ENCODE data around the gene WDR86.

Gene WDR86, protein sequence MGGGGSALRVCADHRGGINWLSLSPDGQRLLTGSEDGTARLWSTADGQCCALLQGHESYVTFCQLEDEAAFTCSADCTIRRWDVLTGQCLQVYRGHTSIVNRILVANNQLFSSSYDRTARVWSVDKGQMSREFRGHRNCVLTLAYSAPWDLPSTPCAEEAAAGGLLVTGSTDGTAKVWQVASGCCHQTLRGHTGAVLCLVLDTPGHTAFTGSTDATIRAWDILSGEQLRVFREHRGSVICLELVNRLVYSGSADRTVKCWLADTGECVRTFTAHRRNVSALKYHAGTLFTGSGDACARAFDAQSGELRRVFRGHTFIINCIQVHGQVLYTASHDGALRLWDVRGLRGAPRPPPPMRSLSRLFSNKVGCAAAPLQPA

DNA sequence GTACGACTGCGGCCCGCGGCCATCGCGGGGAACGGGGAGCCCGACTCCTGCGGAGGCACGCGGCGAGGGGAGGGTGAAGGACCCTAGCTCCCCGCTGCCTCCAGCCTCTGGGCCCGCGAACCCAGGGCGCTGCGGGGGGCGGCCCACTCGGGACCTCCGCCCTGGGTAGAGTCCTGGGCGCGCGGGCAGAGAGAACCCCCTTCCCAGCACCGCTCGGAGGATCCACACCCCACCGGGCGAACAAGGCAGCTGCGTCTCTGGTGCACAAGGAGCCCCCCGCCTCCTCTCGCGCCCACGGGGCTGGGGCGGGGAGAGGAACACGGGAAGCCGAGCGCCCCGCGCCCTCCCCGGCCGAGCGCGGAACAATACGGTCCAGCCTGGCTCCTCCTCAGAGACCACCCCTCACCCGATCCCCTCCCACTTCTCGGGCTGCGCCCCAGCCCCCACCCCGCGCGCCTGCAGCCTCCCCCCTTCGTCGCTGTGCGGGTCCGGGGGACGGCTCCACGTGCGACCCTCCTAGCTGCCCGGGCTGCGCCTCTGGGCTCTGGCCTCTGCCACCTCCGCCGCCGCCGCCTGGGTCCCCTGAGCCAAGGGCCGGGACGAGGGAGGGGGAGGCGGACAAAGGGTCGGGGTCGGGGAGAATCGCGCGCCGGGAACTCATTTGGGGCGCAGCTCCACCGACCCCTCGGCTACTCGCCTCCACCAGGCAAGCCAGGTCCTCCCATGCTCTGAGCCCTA is at the start of gene WDR86:
WDR86 (minus strand) TSS at position 372 of the 738 bp plus-strand sequence. CDS start 449 bp downstream, outside the sequence.
- no peak for DNase-seq

DNA sequence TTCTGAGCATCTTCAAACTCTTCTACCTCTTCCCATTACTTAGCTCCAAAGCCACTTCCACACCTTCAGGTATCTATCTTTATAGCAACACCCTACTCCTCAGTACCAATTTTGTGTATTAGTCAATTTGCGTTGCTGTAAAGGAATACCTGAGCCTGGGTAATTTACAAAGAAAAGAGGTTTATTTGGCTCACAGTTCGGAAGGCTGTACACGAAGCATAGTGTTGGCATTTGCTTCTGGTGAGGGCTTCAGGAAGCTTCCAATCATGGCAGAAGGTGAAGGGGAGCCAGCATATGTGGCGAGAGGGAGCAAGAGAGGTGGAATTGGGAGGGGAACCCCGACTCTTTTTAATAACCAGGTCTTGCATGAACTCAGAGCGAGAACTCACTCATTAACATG is 47.7 kb upstream of the WDR86 start:
- DNase-seq: no peak

DNA sequence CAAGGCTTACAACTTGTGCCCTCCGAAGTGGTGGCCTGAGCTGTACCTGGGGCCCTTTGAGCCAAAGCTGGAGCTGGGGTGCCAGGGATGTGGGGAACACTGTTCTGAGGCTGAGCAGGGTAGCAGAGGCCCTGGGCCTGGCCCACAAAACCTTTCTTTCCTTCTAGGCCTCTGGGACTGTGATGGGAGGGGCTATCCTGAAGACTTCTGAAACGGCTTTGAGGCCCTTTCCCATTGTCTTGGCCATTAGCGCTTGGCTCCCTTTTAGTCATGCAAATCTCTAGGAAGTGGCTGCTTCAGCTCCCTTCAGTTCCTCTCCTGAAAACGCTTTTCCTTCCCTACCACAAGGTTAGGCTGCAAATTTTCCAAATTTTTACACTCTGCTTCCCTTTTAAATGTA is 46.9 kb upstream of the WDR86 start:
- DNase-seq: no peak

DNA sequence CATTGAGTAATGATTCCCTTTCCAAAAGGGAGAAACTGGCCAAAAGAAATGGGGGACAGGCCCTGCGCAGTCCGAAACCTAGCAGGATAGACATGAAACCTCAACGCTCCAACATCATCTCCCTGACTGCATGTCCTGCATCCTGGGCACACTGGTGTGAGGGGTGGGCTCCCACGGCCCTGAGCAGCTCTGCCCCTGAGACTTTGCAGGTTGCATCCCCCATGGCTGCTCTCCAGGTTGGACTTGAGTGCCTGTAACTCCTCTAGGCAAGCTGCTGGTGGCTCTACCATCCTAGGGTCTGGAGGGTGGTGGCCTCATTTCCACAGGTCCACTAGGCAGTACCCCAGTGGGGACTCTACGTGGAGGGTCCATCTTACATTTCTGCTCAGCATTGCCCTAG is 46.4 kb upstream of the WDR86 start:
- no peak for DNase-seq

DNA sequence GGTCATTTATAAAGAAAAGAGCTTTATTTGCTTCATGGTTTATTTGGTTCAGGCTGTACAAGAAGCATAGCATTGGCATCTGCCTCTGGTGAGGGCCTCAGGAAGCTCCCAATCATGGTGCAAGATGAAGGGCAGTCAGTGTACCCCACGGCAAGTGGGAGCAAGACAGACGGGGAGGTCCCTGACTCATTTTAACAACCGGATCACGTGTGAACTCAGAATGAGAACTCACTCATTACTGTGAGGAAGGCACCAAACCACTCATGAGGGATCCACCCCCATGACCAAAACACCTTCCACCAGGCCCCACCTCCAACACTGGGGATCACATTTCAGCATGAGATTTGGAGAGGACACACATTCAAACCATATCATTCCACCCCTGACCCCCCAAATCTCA is 45.9 kb upstream of the WDR86 start:
- no peak for DNase-seq

DNA sequence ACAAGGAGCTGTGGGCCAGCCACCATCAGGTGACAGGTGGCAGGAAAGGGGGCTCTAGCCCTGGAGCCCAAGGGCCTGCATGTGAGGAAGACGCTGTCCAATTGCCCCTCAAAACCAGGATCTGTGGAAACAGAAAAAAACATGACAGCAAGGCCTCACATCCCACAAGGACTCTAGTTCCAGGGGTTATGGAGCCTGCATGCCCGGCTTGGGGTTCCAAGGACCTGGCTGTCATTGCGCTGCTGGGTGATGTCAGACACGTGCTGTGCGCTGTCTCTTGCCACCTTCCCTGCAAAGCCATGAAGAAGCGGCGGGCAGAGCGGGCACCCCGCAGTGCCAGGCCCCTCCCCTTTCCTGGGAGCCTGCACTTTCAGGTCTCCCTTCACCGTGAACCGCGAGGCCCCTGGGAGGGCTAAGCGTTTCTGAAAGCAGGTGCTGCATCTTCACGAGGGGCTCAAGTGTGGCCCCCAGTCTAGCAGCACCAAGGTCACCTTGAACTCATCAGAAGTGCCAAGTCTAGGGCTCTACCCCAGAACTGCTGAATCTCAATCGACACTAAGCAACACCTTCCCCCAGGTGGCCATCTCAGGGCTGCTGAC is 45.2 kb upstream of the WDR86 start:
- no peak for DNase-seq

DNA sequence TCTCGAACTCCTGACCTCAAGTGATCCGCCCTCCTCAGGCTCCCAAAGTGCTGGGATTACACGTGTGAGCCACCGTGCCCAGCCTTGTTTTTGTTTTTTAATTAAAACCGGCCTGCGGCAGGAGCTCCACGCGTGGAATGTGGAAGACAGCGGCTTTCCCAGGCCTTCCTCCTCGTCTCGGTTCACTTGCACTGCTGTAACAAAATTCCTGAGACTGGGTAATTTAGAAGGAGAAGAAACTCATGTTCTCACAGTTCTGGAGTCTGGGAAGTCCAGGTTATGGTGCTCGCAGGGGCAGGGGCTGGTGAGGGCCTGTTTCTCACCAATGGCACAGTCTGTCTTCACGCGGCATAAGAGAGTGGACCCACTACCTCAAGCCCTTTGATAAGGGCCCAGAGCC is 44.5 kb upstream of the WDR86 start:
- no peak for DNase-seq

DNA sequence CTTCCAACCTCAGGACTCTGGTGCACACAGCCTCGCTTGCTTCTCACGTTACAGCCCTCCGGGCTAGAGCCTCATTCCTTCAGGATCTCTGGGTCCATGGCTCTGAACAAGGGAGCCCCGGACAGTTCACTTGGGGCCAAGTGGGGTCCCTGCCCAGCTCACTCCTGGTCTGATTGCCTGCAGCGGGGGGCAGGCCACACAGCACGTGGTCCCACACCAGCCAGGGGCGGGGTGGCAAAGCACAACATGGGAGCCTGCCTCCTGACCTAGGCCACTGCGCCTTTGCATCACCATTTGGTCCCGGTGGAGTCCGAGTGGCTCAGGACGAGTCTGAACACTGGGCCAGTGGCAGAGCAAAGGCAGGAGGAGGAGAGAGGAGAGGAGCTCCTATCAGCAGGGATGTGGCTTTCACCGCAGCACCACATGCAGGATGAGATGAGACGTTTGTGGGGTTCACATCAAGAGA is 43.5 kb upstream of the WDR86 start:
- DNase-seq: no peak

DNA sequence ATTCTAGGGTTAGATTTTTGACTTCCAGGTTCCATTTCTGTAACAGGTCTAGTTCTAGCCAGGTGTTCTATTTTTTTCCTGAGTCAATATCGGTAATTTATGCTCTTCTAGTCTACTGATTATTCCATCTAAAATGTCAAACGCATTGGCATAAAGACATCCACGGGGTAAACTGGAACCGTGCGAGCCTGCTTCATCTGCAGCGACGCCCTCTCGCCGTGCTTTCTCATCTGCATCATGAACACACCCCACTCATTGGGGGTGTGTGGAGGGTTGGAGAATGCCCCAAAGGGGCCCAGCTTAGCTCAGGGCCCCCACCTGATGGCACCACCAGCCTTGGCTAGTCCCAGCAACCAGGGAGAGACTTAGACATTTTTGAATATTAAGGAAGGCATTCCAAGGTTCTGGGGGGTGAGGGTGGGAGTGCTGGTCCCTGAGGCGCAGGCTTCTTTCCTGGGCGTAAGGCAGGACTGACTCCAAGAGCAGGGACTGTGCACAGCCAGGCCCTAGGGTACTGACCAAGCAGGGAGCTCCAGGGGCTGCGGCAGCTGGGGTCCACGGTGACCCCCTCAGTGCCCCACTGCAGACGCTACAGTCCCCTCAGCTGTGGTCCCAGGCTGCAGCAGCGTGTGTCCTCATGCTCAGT is 43.0 kb upstream of the WDR86 start:
- DNase-seq: no peak

DNA sequence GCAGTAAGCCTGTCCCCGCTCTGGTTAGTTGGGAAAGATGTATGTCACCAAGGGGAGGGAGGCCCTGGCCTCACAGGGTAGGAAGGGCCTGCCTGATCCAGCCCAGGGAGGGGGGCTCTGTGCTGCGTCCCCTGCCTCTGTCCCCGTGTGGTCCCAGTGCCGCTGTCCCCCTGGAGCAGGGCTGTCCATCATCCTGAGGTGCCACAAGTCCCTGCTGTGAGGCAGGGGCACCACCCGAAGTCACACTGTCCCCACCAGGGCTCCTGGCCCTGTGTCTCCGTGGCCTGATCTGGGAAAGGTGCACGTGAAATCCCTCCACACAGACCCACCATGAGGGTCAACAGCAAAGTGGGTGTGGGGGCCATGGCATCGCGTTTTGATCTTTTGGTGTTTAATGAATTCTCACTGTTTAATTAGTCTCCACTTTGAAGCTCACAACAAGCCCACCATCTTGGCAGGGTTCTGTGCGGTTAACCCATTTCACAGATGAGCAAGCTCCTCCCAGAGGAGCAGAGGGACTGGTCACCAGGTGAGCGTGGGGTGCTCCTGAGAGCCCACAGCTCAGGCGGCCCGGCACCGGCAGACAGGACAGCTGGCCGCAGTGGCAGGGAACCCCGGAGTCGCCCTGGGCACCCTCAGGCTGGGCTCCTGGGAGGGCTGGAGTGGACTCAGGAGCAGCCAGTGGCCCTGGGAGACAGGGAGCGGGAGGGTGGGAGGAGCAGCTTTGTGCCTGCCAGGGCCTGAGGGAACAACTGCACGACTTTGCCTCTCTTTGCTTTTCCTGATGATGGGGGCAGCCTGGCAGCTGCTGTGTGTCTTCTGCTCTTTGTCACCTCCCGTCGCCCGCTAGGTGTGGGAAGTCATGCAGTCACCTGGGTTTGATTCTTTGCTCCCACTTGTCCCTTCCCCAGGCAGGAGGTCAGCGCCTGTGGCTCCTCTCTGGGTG is 42.1 kb upstream of the WDR86 start:
- DNase-seq: no peak

DNA sequence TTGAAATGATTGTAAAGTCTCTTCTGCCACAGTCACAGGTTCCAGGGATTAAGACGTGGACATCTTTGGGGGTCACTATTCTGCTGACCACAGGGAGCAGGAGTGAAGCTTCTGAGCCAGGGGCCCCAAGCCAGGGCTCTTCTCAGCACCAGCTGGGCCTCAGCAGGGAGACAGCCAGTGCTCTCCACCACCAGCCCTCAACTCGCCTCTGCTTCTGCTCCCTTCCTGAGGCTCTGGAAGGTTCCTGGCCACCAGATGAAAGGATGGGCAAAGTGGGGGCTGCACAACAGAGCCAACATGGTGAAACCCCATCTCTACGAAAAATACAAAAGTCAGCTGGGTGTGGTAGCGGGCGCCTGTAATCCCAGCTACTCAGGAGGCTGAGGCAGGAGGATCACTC is 41.3 kb upstream of the WDR86 start:
- no peak for DNase-seq

DNA sequence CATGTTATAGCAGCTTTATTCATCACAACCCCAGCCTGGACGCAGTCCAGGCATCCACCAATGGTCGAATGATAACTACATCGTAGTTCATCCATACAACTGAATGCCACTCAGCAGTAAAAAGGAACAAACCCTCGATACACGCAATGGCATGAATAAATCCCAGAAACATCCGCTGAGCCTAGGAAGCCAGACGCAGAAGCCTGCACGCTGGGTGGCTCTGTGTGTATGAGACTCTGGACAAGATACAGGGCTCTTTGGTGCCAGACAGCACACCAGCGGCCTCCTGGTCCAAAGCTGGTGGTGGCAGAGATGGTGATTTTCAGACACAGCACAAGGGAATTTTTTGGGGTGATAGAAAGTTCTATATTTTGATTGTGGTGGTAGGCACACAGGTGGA is 40.2 kb upstream of the WDR86 start:
- no peak for DNase-seq

DNA sequence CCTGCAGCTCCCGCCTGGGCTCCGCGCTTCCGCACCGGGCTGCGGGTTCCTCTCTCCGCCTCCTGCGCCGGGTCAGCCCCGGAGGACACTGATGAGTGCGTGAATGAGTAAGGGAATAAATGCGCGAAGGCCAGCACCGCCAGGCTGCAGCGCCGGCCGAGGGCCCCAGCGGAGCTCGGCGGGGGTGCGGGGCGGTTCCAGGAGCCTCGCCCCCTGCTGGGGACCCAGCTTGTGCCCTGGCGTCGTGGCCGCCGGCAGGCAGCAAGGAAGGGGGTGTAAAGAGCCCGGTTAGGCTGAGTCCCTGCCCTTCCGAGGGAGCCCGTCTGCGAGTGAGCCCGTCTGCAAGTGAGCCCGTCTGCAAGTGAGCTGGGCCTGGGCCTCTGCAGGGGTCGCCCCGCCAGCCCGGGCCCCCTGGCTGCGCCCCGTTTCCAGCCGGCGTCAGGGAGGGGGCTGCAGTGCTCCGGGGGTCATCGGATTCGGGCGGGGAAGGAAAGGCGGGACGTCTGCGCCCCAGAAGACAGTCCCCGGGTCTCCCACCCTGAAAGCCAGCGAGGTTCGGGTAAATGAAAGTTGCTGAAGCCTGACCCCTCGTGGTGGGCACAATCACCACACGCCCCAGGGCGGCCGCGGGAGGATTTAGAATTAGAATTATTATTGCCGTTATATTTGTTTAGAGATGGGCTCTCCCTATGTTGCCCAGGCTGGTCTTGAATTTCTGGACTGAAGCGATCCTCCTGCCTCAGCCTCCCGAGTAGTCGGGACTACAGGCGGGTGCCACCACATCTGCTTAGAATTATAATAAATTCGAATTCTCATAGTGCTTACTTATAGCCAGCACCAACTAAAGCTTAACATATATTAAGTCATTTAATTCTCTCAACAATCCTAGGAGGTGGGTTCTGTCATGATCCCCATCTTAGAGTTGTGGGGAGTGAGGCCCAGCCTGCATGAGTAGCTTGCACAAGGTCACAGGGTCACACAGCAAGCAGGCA is 38.7 kb upstream of the WDR86 start:
- no peak for DNase-seq

DNA sequence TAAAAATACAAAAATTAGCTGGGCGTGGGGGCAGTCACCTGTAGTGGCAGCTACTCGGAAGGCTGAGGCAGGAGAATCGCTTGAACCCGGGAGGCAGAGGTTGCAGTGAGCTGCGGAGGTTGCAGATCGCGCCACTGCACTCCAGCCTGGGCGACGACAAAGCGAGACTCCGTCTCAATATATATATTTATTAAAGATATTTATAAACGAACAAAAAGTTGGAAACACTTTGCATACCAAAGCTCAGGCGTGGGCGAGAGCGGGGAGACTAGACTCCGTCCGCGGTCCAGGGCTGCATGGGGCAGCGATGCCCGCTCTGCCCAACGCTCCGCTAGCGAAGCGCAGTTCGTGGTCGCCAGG is 38.0 kb upstream of the WDR86 start:
- no peak for DNase-seq

DNA sequence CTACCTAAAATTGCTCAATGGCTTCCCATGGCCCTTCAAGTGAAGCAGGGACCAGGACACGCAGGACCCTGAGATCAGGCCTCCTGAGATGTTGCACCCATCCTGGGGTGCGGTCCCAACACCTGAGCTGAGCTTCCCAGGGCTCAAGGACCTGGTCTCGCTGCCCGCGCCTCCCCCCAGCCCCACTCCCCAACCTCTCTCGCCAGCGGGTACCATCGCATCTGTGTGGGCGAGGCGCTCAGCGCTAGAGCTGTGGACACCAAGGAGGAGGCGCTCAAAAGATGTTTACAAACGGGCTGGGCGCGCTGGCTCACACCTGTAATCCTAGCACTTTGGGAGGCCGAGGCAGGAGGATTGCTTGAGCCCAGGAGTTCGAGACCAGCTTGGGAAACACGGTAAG is 37.5 kb upstream of the WDR86 start:
- DNase-seq: no peak

DNA sequence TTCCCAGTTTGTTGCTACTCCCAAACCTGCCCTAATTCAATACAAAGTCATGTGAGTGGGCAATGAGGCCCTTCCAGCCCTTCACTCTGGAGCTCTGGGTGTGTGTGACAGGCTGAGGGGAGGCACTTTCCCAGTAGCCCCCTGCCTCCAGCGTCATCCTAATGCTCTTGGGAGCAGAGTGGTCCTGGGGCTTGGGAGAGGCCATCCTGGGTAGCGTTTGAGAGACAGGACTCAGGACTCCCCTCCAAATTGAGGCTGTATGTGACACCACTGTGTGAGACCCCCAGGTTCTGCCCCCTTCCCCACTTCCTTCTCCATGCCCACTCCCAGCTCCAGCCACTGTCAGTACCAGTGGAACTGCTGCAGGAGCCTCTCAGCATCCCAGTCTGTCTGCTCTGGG is 36.6 kb upstream of the WDR86 start:
- no peak for DNase-seq

DNA sequence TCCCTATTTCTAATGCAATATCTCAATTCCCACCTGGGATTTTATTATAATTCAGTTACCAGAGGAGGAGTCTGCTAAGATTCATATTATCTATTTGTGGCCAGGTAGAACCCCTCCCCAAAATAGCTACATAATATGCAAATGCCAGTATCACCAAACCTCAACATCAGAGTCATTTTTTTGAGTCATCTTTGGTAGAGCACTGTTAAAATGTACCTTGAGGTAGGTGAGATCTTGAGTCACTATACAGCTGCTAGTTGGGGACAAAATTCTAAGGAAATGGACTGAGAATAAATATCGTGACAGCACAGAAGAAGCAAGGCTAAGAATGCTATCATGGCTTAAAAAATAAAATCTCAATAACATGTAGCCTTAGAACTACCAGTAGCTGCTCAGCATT is 34.8 kb upstream of the WDR86 start:
- no peak for DNase-seq

DNA sequence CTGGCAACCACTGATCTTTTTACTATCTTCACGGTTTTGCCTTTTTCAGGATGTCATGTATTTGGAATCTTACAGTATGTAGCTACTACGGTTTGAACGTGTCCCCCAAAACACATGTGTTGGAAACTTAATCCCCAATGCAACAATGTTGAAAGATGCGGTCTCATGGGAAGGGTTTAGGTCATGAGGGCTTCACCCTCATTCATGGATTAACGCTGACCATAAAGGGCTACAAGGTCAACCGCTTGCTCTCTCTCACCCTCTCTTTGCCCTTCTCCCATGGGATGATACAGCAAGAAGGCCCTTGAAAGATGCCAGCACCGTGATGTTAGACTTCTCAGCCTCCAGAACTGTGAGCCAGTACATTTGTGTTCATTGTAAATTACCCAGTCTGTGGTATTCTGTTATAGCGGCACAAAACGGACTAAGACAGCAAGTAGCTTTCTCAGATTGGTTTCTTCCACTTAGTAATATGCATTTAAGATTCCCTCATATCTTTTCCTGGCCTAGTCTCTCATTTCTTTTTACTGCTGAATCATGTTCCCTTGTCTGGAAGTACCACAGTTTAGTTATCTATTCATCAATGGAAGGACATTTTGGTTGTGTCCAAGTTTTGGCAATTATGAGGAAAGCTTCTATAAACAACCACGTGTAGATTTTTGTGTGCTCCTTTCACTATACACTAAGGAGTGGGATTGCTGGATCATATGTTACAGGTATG is 33.1 kb upstream of the WDR86 start:
- DNase-seq: no peak

DNA sequence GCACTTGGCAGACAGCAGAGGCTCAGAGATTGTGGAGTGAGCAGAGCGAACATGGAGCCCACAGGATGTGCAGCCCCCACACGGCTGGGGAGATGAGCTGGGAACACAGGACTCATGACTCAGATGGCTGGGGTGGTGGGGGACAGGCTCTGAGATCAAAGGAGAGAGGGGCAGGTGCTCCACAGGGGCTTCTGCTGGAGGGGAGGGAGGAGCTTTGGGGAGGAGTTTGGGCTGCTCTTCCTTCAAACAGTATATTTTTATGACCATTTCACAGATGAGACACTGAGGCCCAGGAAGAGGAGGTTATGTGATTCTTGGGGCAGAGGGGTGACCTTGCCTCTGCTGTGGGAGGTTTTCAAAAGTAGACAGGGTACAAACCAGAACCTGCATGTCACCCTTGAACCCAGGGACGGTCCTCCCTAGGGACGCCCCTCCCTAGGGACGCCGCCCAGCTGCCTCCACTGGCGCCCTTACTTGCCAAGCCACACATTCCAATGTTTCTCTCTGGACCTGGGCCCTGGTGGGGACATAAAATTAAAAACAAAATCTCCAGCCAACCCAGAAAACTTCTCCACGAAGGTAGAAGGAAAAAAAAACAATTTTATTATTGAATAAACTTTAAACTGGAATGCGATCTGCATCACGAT is 31.1 kb upstream of the WDR86 start:
- DNase-seq: no peak

All from SIG-M5 (cell line).